HepG2 (cell line): ENCODE data around the gene OR5K2. TPM values are rescaled to one million over a fixed set of nuclear protein-coding genes. Genes with fewer than 3 reads are reported as not detected.

Experiments used
- ASH2L ChIP-seq: fragments of 300-600, 200-600 bp; sonication (generic); IDR thresholded peaks from 2 replicates; pipeline ENCODE4 v1.7.0; 2017; ENCODE audit warnings: low read depth, mild to moderate bottlenecking, moderate library complexity, mixed read lengths, low read length; ENCODE audit not compliant: insufficient read length
- CBFB ChIP-seq: sonication (generic); formaldehyde crosslinking; IDR thresholded peaks from 2 replicates; pipeline ENCODE4 v1.4.0; 2020; ENCODE audit warnings: missing genetic modification reagents
- CBX5 ChIP-seq: sonication (generic); formaldehyde crosslinking; IDR thresholded peaks from 2 replicates; pipeline ENCODE4 v1.4.0; 2020; ENCODE audit warnings: missing genetic modification reagents, borderline replicate concordance
- FOSL2 ChIP-seq: sonication (generic); formaldehyde crosslinking; IDR thresholded peaks from 2 replicates; pipeline ENCODE4 v1.4.0; 2020; ENCODE audit warnings: missing genetic modification reagents
- FOXO1 ChIP-seq: sonication (generic); formaldehyde crosslinking; IDR thresholded peaks from 2 replicates; pipeline ENCODE4 v1.4.0; 2020; ENCODE audit warnings: missing genetic modification reagents
- POGZ ChIP-seq: sonication (generic); formaldehyde crosslinking; IDR thresholded peaks from 2 replicates; pipeline ENCODE4 v1.4.0; 2020; ENCODE audit warnings: mild to moderate bottlenecking, missing genetic modification reagents
- RBAK ChIP-seq: sonication (generic); formaldehyde crosslinking; IDR thresholded peaks from 2 replicates; pipeline ENCODE4 v1.5.1; 2020; ENCODE audit warnings: mild to moderate bottlenecking, missing genetic modification reagents
- RELA ChIP-seq: sonication (generic); formaldehyde crosslinking; IDR thresholded peaks from 2 replicates; pipeline ENCODE4 v1.4.0; 2020; ENCODE audit warnings: missing genetic modification reagents
- SMC3 ChIP-seq: IDR thresholded peaks from 2 replicates; pipeline ENCODE4 v1.6.1; 2011; ENCODE audit warnings: low read length, improper control_type of control experiment
- SNAI1 ChIP-seq: sonication (generic); formaldehyde crosslinking; IDR thresholded peaks from 2 replicates; pipeline ENCODE4 v1.5.0; 2020; ENCODE audit warnings: mild to moderate bottlenecking, missing genetic modification reagents, borderline replicate concordance
- SOX5 ChIP-seq: IDR thresholded peaks from 2 replicates; pipeline ENCODE4 v1.6.1; 2016; ENCODE audit warnings: borderline replicate concordance
- TAF15 ChIP-seq: fragments of 200-400 bp; formaldehyde crosslinking; IDR thresholded peaks from one replicate; pipeline ENCODE4 v1.6.1; 2018; ENCODE audit warnings: mild to moderate bottlenecking, low read depth, low read length; ENCODE audit not compliant: poor library complexity, severe bottlenecking
- TBX3 ChIP-seq: fragments of 450-650 bp; IDR thresholded peaks from 2 replicates; pipeline ENCODE4 v1.6.1; 2017; ENCODE audit warnings: antibody characterized with exemption, mild to moderate bottlenecking, inconsistent platforms, borderline replicate concordance
- WIZ ChIP-seq: sonication (generic); formaldehyde crosslinking; IDR thresholded peaks from 2 replicates; pipeline ENCODE4 v1.5.1; 2020; ENCODE audit warnings: mild to moderate bottlenecking, missing genetic modification reagents
- YEATS2 ChIP-seq: sonication (generic); formaldehyde crosslinking; IDR thresholded peaks from 2 replicates; pipeline ENCODE4 v1.4.0; 2020; ENCODE audit warnings: missing genetic modification reagents, borderline replicate concordance
- ZNF143 ChIP-seq: sonication (generic); formaldehyde crosslinking; IDR thresholded peaks from 2 replicates; pipeline ENCODE4 v1.4.0; 2020; ENCODE audit warnings: missing genetic modification reagents
- ZNF274 ChIP-seq: sonication (generic); formaldehyde crosslinking; IDR thresholded peaks from 2 replicates; pipeline ENCODE4 v1.5.1; 2020; ENCODE audit warnings: mild to moderate bottlenecking, missing genetic modification reagents
- ZNF34 ChIP-seq: sonication (generic); formaldehyde crosslinking; IDR thresholded peaks from 2 replicates; pipeline ENCODE4 v1.4.0; 2020; ENCODE audit warnings: mild to moderate bottlenecking, missing genetic modification reagents, borderline replicate concordance
- ZNF552 ChIP-seq: sonication (generic); formaldehyde crosslinking; IDR thresholded peaks from 2 replicates; pipeline ENCODE4 v1.9.0; 2022; ENCODE audit warnings: missing genetic modification reagents, mild to moderate bottlenecking, borderline replicate concordance
- ZNF780A ChIP-seq: sonication (generic); formaldehyde crosslinking; IDR thresholded peaks from 2 replicates; pipeline ENCODE4 v1.8.0; 2022; ENCODE audit warnings: mild to moderate bottlenecking, missing genetic modification reagents, moderate library complexity
- ZNF839 ChIP-seq: sonication (generic); formaldehyde crosslinking; IDR thresholded peaks from 2 replicates; pipeline ENCODE4 v1.4.0; 2020; ENCODE audit warnings: missing genetic modification reagents, mild to moderate bottlenecking, borderline replicate concordance
- polyA plus RNA-seq, 8 experiments: library from polyadenylated mRNA; depleted of rRNA in 3 of 8; stranded (reverse) in 7 of 8; unstranded in 1 of 8; fragments of >200 nt; fragmentation: Illumina TruSeq in 4 of 8; extraction: Trizol in 4 of 8; gene quantifications; 2 replicates each; pipeline versions ENCODE4 v1.2.1 to v1.2.3, GENCODE V29; 2011 to 2016; ENCODE audit warnings: low read depth in 4 of 8, missing spikeins in 1 of 8, mixed read lengths in 1 of 8; ENCODE audit not compliant: insufficient read depth in 1 of 8
- total RNA-seq, 5 experiments: library from RNA; depleted of rRNA; stranded (reverse); fragments of >200 nt; fragmentation: Illumina TruSeq; extraction: Trizol; gene quantifications; 2 replicates each; pipeline ENCODE4 v1.2.3, GENCODE V29; 2016; ENCODE audit warnings: low read depth in 1 of 5
- TF ChIP-seq, protein P1 (sequence below): IDR thresholded peaks from 2 replicates; pipeline ENCODE4 v1.6.1; 2018; ENCODE audit warnings: missing genetic modification reagents, mild to moderate bottlenecking, missing compliant biosample characterization
- TF ChIP-seq, protein P2 (sequence below): IDR thresholded peaks from 2 replicates; pipeline ENCODE4 v1.6.1; 2016; ENCODE audit warnings: missing compliant biosample characterization, missing genetic modification reagents, borderline replicate concordance
- TF ChIP-seq, protein P3 (sequence below): sonication (generic); formaldehyde crosslinking; IDR thresholded peaks from 2 replicates; pipeline ENCODE4 v1.5.0; 2020; ENCODE audit warnings: missing genetic modification reagents, mild to moderate bottlenecking, borderline replicate concordance
- TF ChIP-seq, protein P4 (sequence below): IDR thresholded peaks from 2 replicates; pipeline ENCODE4 v1.6.1; 2016; ENCODE audit warnings: low read depth, borderline replicate concordance
- TF ChIP-seq, protein P5 (sequence below): sonication (generic); IDR thresholded peaks from 2 replicates; pipeline ENCODE4 v1.6.1; 2016; ENCODE audit warnings: low read depth, borderline replicate concordance

Gene OR5K2
- total and polyA plus RNA-seq, 2 of the 13 experiments (the other 11 are each of a cell fraction or from before 2014, with no cell fraction given) = not detected

DNA sequence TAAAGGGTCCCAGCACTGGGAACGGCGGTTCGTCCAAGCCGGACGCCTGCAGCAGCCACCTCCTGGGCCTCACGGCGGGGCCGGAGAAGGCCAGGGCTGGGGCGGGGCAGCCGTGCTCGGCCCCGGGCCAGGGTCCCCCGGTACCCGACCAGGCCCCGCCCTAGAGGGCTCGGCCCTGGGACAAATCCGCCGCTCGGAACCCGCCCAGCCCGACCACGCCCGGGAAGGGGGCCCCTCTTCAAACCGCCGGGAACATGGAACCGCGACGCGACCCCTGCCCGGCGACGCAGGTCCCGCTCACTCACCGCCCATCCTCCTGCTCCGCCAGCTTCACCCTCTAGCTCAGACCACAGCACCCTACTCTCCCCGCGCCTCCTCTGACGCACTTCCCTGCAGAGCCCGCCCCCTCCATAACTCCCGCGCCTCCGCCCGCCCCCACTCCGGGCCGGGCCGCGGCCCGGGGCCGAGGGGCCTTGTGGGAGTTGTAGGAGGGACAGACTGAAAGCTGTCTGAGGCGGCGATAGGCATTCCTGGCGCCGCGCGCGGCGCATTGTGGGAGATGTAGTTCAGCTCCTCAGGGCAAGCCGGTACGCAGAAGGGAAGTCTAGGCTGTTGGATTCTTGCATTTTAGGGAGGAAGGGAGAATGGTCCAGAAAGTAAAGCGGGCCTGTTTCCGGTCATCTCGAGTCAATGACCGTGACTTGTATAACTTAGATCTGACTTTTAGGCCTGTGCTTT, 25.2 kb downstream of the OR5K2 start, which contains the start of gene CLDND1 (continued):
- peak; percentile 13; the same call in 1 of the 2 replicates for TF ChIP-seq SOX5
- no peak for TF ChIP-seq RBAK
- TF ChIP-seq, protein P1, sequence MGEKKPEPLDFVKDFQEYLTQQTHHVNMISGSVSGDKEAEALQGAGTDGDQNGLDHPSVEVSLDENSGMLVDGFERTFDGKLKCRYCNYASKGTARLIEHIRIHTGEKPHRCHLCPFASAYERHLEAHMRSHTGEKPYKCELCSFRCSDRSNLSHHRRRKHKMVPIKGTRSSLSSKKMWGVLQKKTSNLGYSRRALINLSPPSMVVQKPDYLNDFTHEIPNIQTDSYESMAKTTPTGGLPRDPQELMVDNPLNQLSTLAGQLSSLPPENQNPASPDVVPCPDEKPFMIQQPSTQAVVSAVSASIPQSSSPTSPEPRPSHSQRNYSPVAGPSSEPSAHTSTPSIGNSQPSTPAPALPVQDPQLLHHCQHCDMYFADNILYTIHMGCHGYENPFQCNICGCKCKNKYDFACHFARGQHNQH (CRISPR knock-in tag) = peak; percentile 64
- no peak for TF ChIP-seq ZNF839 (CRISPR knock-in tag)
- TF ChIP-seq, protein P2, sequence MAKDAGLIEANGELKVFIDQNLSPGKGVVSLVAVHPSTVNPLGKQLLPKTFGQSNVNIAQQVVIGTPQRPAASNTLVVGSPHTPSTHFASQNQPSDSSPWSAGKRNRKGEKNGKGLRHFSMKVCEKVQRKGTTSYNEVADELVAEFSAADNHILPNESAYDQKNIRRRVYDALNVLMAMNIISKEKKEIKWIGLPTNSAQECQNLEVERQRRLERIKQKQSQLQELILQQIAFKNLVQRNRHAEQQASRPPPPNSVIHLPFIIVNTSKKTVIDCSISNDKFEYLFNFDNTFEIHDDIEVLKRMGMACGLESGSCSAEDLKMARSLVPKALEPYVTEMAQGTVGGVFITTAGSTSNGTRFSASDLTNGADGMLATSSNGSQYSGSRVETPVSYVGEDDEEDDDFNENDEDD (CRISPR knock-in tag) = peak; percentile 71; the same call in 1 of the 2 replicates
- peak; percentile 75 for TF ChIP-seq ASH2L
- TF ChIP-seq YEATS2 = peak; percentile 76; the same call in 1 of the 2 replicates
- TF ChIP-seq WIZ (CRISPR knock-in tag) = no peak
- TF ChIP-seq, protein P3, sequence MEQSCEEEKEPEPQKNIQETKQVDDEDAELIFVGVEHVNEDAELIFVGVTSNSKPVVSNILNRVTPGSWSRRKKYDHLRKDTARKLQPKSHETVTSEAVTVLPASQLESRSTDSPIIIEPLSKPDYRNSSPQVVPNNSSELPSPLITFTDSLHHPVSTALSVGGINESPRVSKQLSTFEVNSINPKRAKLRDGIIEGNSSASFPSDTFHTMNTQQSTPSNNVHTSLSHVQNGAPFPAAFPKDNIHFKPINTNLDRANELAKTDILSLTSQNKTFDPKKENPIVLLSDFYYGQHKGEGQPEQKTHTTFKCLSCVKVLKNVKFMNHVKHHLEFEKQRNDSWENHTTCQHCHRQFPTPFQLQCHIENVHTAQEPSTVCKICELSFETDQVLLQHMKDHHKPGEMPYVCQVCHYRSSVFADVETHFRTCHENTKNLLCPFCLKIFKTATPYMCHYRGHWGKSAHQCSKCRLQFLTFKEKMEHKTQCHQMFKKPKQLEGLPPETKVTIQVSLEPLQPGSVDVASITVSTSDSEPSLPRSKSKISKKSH (CRISPR knock-in tag) = peak; percentile 74; the same call in 1 of the 2 replicates
- TF ChIP-seq FOSL2 (CRISPR knock-in tag) = no peak
- no peak for TF ChIP-seq SNAI1 (CRISPR knock-in tag)
- TF ChIP-seq ZNF780A = no peak
- TF ChIP-seq ZNF34 = no peak
- TF ChIP-seq ZNF143 = peak; percentile 96
- TF ChIP-seq, protein P4, sequence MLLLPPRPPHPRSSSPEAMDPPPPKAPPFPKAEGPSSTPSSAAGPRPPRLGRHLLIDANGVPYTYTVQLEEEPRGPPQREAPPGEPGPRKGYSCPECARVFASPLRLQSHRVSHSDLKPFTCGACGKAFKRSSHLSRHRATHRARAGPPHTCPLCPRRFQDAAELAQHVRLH (CRISPR knock-in tag) = peak; percentile 35; the same call in 1 of the 2 replicates
- TF ChIP-seq TAF15 = peak; percentile 41
- TF ChIP-seq RELA (CRISPR knock-in tag) = 0 out of 2 replicates have a peak, but pooled peaks have one; percentile 31
- TF ChIP-seq ZNF274 (CRISPR knock-in tag) = no peak
- no peak; the same call in 1 of the 2 replicates for TF ChIP-seq ZNF552
- peak; percentile 43; the same call in 1 of the 2 replicates for TF ChIP-seq POGZ
- peak; percentile 23; the same call in 1 of the 2 replicates for TF ChIP-seq FOXO1
- no peak for TF ChIP-seq TBX3
- TF ChIP-seq CBX5 = no peak
- no peak for TF ChIP-seq SMC3
- TF ChIP-seq, protein P5, sequence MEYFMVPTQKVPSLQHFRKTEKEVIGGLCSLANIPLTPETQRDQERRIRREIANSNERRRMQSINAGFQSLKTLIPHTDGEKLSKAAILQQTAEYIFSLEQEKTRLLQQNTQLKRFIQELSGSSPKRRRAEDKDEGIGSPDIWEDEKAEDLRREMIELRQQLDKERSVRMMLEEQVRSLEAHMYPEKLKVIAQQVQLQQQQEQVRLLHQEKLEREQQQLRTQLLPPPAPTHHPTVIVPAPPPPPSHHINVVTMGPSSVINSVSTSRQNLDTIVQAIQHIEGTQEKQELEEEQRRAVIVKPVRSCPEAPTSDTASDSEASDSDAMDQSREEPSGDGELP = 0 out of 2 replicates have a peak, but pooled peaks have one; percentile 9
- TF ChIP-seq CBFB = 0 out of 2 replicates have a peak, but pooled peaks have one; percentile 46
